Neural progenitor cell (in vitro differentiated cells): ENCODE results near the gene SS18. TPM values are rescaled to one million over a fixed set of nuclear protein-coding genes. Genes with fewer than 3 reads are reported as not detected.

Experiments used
- DNase-seq: peaks from one replicate; pipeline ENCODE4 v3.0.0-alpha.2; 2016; ENCODE audit warnings: low spot score
- H2AFZ ChIP-seq: fragments of 200-600 bp; sonication (generic); replicated peaks from 2 replicates; pipeline ENCODE4 v1.6.1; 2016; ENCODE audit warnings: antibody characterized with exemption
- H3F3A ChIP-seq: fragments of 200-600 bp; sonication (generic); 2 replicates; pipeline ENCODE4 v1.6.1; 2016; ENCODE audit warnings: antibody characterized with exemption, low read depth
- H3K27ac ChIP-seq: fragments of 200-600 bp; sonication (generic); 2 replicates; pipeline ENCODE4 v1.5.1; 2016; ENCODE audit warnings: mild to moderate bottlenecking
- H3K27me3 ChIP-seq: fragments of 200-600 bp; sonication (generic); 2 replicates; pipeline ENCODE4 v1.6.1; 2016; ENCODE audit warnings: mild to moderate bottlenecking, moderate library complexity
- H3K36me3 ChIP-seq: fragments of 200-600 bp; sonication (generic); 2 replicates; pipeline ENCODE4 v1.5.1; 2016
- H3K4me1 ChIP-seq: fragments of 200-600 bp; sonication (generic); 2 replicates; pipeline ENCODE4 v1.6.1; 2016; ENCODE audit warnings: mixed run types
- H3K4me2 ChIP-seq: fragments of 200-600 bp; sonication (generic); 2 replicates; pipeline ENCODE4 v1.6.1; 2016
- H3K4me3 ChIP-seq: fragments of 200-600 bp; sonication (generic); 2 replicates; pipeline ENCODE4 v1.5.1; 2016
- H3K79me2 ChIP-seq: fragments of 200-600 bp; sonication (generic); 2 replicates; pipeline ENCODE4 v1.6.1; 2016; ENCODE audit warnings: low read depth
- H3K9ac ChIP-seq: fragments of 200-600 bp; sonication (generic); 2 replicates; pipeline ENCODE4 v1.6.1; 2016
- H3K9me3 ChIP-seq: fragments of 200-600 bp; sonication (generic); 2 replicates; pipeline ENCODE4 v1.5.1; 2016; ENCODE audit warnings: low read depth
- H4K20me1 ChIP-seq: fragments of 200-600 bp; sonication (generic); 2 replicates; pipeline ENCODE4 v1.6.1; 2016; ENCODE audit warnings: low read depth
- H3K27ac Mint-ChIP-seq: 3 replicates; pipeline ENCODE4 v1.8.0; 2021; ENCODE audit warnings: mixed read lengths
- H3K27me3 Mint-ChIP-seq: 2 replicates; pipeline ENCODE4 v1.8.0; 2022; ENCODE audit warnings: low read depth, mild to moderate bottlenecking, inconsistent platforms, moderate library complexity, mixed read lengths; ENCODE audit not compliant: insufficient read depth
- H3K36me3 Mint-ChIP-seq: 3 replicates; pipeline ENCODE4 v1.8.0; 2021; ENCODE audit warnings: mixed read lengths
- H3K4me1 Mint-ChIP-seq: 3 replicates; pipeline ENCODE4 v1.8.0; 2021; ENCODE audit warnings: mixed read lengths
- H3K4me3 Mint-ChIP-seq: 3 replicates; pipeline ENCODE4 v1.8.0; 2021; ENCODE audit warnings: mild to moderate bottlenecking, moderate library complexity, mixed read lengths
- H3K9me3 Mint-ChIP-seq: 3 replicates; pipeline ENCODE4 v1.8.0; 2020; ENCODE audit warnings: mixed read lengths
- EZH2 ChIP-seq: fragments of 200-600 bp; sonication (generic); IDR thresholded peaks from 2 replicates; pipeline ENCODE4 v1.6.1; 2017; ENCODE audit warnings: antibody characterized with exemption, mild to moderate bottlenecking, moderate library complexity
- EZH2phosphoT487 ChIP-seq: fragments of 200-600 bp; sonication (generic); IDR thresholded peaks from 2 replicates; pipeline ENCODE4 v1.6.1; 2017; ENCODE audit warnings: antibody characterized with exemption
- total RNA-seq: library from RNA; depleted of rRNA; stranded (reverse); fragments of >200 nt; gene quantifications from 2 replicates; pipeline ENCODE4 v1.2.3, GENCODE V29; 2015; ENCODE audit warnings: low replicate concordance
- TF ChIP-seq, protein P1 (sequence below): fragments of 200-600 bp; sonication (generic); IDR thresholded peaks from 2 replicates; pipeline ENCODE4 v1.5.1; 2017; ENCODE audit warnings: antibody characterized with exemption, mild to moderate bottlenecking

The SS18 gene
- total RNA-seq, 1 donor from 2014 or later: 196 TPM

DNA sequence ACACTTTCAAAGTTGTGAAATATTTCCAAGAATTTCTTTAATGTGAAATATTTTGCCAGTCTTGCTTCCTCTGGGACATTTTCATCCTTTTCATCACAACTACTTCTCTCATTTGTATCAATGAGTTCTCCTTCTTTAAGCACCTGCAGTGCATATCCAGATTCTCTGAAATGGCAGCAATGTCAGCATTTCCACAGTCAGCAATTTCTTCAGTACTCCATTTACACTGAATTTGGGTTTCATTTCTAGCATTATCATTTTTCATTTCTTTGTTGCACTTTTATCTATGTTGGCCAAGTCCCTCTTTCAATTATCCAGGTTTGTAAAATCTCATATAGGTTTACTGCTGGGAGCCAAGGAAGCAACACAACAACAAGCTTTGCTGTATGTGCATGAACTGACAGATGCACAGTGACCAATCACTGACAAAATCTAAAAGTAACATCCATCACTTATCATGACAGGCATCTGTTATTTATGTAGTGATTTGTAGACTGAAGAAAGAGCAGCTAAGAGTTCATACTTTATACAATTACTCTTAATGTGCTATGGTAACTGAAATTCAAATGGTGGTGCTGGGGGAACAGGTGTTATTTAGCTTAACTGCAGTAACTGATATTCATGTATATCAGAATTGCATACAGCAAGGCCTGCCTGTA, 43.9 kb downstream of the SS18 start:
- no peak overlapping the region for H3K27ac ChIP-seq
- H3K4me2 ChIP-seq: no peak overlapping the region
- H3K9ac ChIP-seq: no peak overlapping the region
- TF ChIP-seq, protein P1, sequence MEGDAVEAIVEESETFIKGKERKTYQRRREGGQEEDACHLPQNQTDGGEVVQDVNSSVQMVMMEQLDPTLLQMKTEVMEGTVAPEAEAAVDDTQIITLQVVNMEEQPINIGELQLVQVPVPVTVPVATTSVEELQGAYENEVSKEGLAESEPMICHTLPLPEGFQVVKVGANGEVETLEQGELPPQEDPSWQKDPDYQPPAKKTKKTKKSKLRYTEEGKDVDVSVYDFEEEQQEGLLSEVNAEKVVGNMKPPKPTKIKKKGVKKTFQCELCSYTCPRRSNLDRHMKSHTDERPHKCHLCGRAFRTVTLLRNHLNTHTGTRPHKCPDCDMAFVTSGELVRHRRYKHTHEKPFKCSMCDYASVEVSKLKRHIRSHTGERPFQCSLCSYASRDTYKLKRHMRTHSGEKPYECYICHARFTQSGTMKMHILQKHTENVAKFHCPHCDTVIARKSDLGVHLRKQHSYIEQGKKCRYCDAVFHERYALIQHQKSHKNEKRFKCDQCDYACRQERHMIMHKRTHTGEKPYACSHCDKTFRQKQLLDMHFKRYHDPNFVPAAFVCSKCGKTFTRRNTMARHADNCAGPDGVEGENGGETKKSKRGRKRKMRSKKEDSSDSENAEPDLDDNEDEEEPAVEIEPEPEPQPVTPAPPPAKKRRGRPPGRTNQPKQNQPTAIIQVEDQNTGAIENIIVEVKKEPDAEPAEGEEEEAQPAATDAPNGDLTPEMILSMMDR: no peak
- TF ChIP-seq EZH2 (no peak), EZH2phosphoT487 (no peak)
- H3K9me3 ChIP-seq: no peaks in the 10 kb centered on the region
- H3K79me2 ChIP-seq: peaks cover 4% of the 10 kb centered on the region
- H2AFZ ChIP-seq: no peak overlapping the region
- no peak for DNase-seq
- Mint-ChIP-seq H3K4me1 (no peaks in the 10 kb centered on the region), H3K27ac (no peak overlapping the region), H3K27me3 (no peaks in the 10 kb centered on the region), H3K4me3 (no peak overlapping the region), H3K9me3 (peaks cover 6% of the 10 kb centered on the region), H3K36me3 (peaks cover 34% of the 10 kb centered on the region)
- H3K4me3 ChIP-seq: no peak overlapping the region
- H4K20me1 ChIP-seq: no peaks in the 10 kb centered on the region
- peaks cover 8% of the 10 kb centered on the region for H3K36me3 ChIP-seq
- H3F3A ChIP-seq: peaks cover 5% of the 10 kb centered on the region
- H3K27me3 ChIP-seq: no peaks in the 10 kb centered on the region
- H3K4me1 ChIP-seq: no peaks in the 10 kb centered on the region

DNA sequence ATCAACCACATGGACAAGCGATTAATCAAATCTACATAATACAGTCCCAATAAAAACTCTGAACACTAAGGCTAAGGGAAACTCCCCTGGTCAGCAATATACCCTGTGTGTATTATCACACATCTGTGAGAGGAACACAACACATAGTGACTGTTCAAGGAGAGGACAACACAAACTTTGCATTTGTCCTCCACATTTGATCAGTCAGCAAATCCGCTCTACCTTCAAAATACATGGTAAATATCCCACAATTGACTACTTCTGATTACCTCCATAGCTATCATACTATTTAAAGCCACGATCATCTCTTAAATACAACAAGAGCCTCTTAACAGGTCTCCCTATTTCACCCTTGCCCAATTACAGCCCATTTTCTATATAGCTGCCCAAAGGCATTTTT, 45.6 kb downstream of the SS18 start:
- H3K27ac Mint-ChIP-seq: no peak overlapping the region
- no peak overlapping the region for H3K4me3 Mint-ChIP-seq

DNA sequence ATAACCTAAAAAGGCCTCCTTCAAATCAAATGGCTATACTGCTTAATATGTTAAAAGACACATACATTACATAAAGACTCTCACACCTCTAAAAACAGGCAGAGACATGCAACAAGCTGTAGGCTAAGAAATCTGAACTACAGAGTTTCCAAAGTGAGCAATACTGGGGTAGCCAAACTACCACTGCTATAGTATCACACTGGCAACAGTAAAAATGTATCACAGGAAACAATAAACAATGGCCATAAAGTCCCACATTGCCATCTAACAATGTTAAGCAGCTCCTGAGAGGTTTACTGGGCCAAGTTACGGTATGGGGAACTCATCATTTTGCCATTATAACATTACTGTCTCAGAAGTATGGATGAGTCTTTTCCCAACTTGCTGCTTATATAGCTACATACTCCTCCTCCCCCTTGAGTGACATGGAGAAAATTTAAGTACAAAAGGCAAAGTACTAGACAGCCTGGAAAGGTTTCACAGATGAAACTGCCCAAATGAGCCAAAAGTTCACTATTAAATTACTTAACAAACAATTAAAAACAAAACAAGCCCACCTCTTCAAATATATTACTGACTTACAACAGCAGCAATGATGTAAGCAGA, 50.3 kb downstream of the SS18 start:
- Histone ChIP-seq H3K4me2 (no peak overlapping the region), H3K4me1 (peaks cover 3% of the 10 kb centered on the region), H3F3A (peaks cover 6% of the 10 kb centered on the region), H3K79me2 (peaks cover 12% of the 10 kb centered on the region), H3K27ac (no peak overlapping the region), H3K9me3 (no peaks in the 10 kb centered on the region), H3K36me3 (peaks cover 28% of the 10 kb centered on the region), H3K9ac (no peak overlapping the region), H2AFZ (no peak overlapping the region), H3K4me3 (no peak overlapping the region), H3K27me3 (no peaks in the 10 kb centered on the region), H4K20me1 (no peaks in the 10 kb centered on the region)
- Mint-ChIP-seq H3K4me3 (no peak overlapping the region), H3K27ac (no peak overlapping the region), H3K4me1 (no peaks in the 10 kb centered on the region), H3K27me3 (no peaks in the 10 kb centered on the region), H3K36me3 (peaks cover 28% of the 10 kb centered on the region), H3K9me3 (peaks cover 3% of the 10 kb centered on the region)
- TF ChIP-seq EZH2 (no peak), EZH2phosphoT487 (no peak)
- TF ChIP-seq, protein P1: no peak
- DNase-seq: no peak

More for the DNA sequence above, 45.6 kb downstream of the SS18 start:
- Histone ChIP-seq H2AFZ (no peak overlapping the region), H3K79me2 (peaks cover 9% of the 10 kb centered on the region), H3F3A (peaks cover 6% of the 10 kb centered on the region), H3K9ac (no peak overlapping the region), H3K27ac (no peak overlapping the region), H3K36me3 (peaks cover 8% of the 10 kb centered on the region), H3K4me3 (no peak overlapping the region), H3K4me1 (no peaks in the 10 kb centered on the region), H3K9me3 (no peaks in the 10 kb centered on the region), H3K4me2 (no peak overlapping the region), H4K20me1 (no peaks in the 10 kb centered on the region), H3K27me3 (no peaks in the 10 kb centered on the region)
- DNase-seq: no peak
- TF ChIP-seq, protein P1: no peak
- TF ChIP-seq EZH2 (no peak), EZH2phosphoT487 (no peak)
- Mint-ChIP-seq H3K36me3 (peaks cover 31% of the 10 kb centered on the region), H3K4me1 (no peaks in the 10 kb centered on the region), H3K9me3 (peaks cover 6% of the 10 kb centered on the region), H3K27me3 (no peaks in the 10 kb centered on the region)
